KOPT-K1 (cell line): ENCODE results near the gene CDH23.

Source experiments
- H3K27ac ChIP-seq: fragments of 200-600 bp; sonication (generic); 2 replicates; pipeline ENCODE4 v1.5.1; 2016; ENCODE audit warnings: antibody characterized with exemption, mild to moderate bottlenecking, low read depth, low read length; ENCODE audit not compliant: poor library complexity, severe bottlenecking
- H3K36me3 ChIP-seq: fragments of 200-600 bp; sonication (generic); 2 replicates; pipeline ENCODE4 v1.5.1; 2017; ENCODE audit warnings: antibody characterized with exemption, mild to moderate bottlenecking, low read length, moderate library complexity; ENCODE audit not compliant: insufficient read depth
- H3K9me3 ChIP-seq: fragments of 200-600 bp; sonication (generic); 2 replicates; pipeline ENCODE4 v1.5.1; 2017; ENCODE audit warnings: antibody characterized with exemption, low read length, mild to moderate bottlenecking; ENCODE audit not compliant: insufficient read depth, poor library complexity, severe bottlenecking

Gene CDH23

GRCh38 chr10:71433768-71434744, 37.3 kb downstream of the CDH23 start:
- Histone ChIP-seq H3K36me3 (no peaks in the 10 kb centered on the region), H3K27ac (no peak overlapping the region), H3K9me3 (no peaks in the 10 kb centered on the region)

- H3K9me3 ChIP-seq: no peaks in the 10 kb centered on the region
- H3K36me3 ChIP-seq: no peaks in the 10 kb centered on the region
- no peak overlapping the region for H3K27ac ChIP-seq
Observed at GRCh38 chr10:71434760-71435394, 38.2 kb downstream of the CDH23 start.

- no peak overlapping the region for H3K27ac ChIP-seq
- no peaks in the 10 kb centered on the region for H3K9me3 ChIP-seq
- no peaks in the 10 kb centered on the region for H3K36me3 ChIP-seq
Observed at GRCh38 chr10:71435571-71436267, 39.0 kb downstream of the CDH23 start.

DNA sequence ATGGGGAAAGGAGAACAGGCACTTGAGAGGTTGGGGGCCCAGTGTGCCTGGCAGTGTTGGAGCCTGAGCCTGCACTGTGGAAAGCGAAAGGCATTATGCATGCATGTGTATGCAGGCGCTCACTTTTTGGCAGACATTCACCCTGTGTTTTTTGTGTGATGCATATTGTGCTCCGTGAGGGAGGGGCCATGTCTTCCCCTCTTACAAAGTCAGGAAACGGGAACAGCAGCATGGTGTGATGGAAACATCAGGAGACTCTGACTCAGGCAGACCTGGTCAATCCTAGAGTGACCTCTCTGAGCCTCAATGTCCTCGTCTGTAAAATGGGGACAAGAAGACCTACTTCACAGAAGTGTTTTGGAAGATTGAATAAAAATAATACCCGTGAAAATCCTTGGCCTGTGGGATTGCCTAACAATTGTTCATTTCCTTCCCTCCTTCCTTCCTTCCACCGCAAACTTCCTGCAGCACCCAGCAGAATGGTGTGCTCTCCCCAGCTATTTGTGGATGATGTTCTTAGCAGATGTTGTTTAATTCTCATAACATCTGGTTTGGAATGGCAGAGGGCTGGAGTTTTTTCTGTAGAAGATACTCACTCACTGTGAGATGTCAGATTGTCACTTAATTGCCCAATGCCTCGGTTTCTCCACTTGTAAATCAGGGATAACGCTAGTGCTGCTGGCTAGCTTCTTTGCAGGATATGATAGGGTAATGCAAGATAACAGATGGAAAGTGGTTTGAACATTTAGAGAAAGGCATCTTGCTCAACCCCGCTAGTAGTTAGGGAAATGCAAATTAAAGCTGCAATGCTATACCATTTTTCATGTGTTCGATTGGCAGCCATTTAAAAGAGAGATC, 39.8 kb downstream of the CDH23 start:
- no peaks in the 10 kb centered on the region for H3K36me3 ChIP-seq
- H3K9me3 ChIP-seq: no peaks in the 10 kb centered on the region
- H3K27ac ChIP-seq: no peak overlapping the region

DNA sequence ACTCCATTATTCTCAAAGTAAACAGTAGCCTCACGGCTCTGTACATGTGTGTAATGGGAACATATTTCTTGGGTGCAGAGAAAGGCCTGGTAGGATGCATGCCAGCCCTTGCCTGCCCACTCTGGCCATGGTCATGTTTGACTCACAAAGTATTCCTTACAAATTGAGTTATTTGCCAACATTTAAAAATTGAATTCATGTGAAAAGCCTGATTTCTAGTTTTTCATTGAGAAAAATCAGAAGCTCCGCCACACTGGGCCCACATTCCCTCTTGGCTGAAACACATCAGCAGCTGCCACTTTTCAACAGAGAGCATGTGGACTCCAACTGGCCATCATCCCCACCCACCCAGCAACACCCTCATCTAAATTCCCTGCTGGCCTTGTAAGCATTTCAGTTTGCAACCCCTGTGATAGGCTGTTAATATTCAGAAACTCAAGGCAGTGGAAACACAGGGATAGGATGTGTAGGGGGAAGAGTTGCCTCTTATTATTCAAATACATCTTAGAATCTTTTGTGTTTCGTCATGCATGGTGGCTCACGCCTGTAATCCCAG, 40.9 kb downstream of the CDH23 start:
- H3K9me3 ChIP-seq: no peaks in the 10 kb centered on the region
- H3K27ac ChIP-seq: no peak overlapping the region
- H3K36me3 ChIP-seq: no peaks in the 10 kb centered on the region

GRCh38 chr10:71438761-71439160, 42.0 kb downstream of the CDH23 start:
- Histone ChIP-seq H3K9me3 (no peaks in the 10 kb centered on the region), H3K36me3 (no peaks in the 10 kb centered on the region), H3K27ac (no peak overlapping the region)

- H3K36me3 ChIP-seq: no peaks in the 10 kb centered on the region
- H3K9me3 ChIP-seq: no peaks in the 10 kb centered on the region
- H3K27ac ChIP-seq: no peak overlapping the region
Observed at GRCh38 chr10:71439670-71440425, 43.1 kb downstream of the CDH23 start.

DNA sequence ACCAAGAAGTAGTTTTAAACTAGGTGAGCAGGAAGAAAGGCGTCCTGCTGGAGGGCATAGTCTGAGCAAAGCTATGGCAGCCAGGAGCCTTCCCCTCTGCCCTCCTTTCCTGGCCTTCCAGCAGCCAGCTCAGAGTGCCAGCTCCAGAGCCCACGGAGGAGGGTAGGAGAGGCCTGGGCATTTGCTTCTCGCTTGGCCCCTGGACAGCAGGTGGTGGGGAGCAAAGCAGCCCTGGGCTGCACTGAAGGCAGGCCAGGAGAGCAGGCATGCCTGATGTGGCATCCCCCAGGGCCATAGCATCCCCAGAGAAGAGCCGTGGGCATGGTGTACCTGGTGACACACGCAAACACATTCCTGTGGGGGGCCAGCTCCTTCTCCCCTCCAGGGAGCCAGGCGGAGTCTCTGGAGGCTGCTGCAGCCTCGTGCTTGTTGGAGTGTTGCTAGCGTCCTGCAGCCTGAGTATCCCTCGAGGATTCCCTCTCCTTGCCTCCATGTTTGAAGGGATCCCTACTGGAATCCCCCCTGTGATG, 43.9 kb downstream of the CDH23 start:
- H3K9me3 ChIP-seq: no peaks in the 10 kb centered on the region
- no peak overlapping the region for H3K27ac ChIP-seq
- H3K36me3 ChIP-seq: no peaks in the 10 kb centered on the region

GRCh38 chr10:71442000-71442399, 45.3 kb downstream of the CDH23 start:
- no peaks in the 10 kb centered on the region for H3K36me3 ChIP-seq
- H3K9me3 ChIP-seq: no peaks in the 10 kb centered on the region

GRCh38 chr10:71442859-71443570, 46.3 kb downstream of the CDH23 start:
- H3K36me3 ChIP-seq: no peaks in the 10 kb centered on the region
- H3K9me3 ChIP-seq: no peaks in the 10 kb centered on the region
- H3K27ac ChIP-seq: no peak overlapping the region

More at GRCh38 chr10:71442000-71442399, 45.3 kb downstream of the CDH23 start:
- no peak overlapping the region for H3K27ac ChIP-seq

DNA sequence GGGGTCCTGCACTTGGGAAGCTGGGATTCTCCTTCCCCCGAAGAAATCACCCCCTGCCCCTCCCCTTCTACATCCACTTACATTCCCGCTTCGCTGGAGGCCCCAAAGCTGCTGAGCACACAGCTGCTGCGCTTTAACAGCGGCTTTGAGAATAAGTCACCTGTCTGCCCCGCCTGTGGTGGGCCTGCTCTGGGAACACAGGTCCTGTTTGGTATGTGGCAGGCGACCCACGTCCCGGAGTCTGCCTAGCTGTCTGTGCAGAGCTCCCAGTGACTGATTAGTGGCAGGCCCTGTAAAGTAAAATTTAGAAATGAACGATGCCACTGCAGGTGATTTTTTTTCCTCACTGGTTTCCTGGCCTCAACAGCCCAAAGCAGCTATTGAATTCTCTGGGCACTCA, 47.0 kb downstream of the CDH23 start:
- Histone ChIP-seq H3K36me3 (no peaks in the 10 kb centered on the region), H3K9me3 (no peaks in the 10 kb centered on the region), H3K27ac (no peak overlapping the region)

DNA sequence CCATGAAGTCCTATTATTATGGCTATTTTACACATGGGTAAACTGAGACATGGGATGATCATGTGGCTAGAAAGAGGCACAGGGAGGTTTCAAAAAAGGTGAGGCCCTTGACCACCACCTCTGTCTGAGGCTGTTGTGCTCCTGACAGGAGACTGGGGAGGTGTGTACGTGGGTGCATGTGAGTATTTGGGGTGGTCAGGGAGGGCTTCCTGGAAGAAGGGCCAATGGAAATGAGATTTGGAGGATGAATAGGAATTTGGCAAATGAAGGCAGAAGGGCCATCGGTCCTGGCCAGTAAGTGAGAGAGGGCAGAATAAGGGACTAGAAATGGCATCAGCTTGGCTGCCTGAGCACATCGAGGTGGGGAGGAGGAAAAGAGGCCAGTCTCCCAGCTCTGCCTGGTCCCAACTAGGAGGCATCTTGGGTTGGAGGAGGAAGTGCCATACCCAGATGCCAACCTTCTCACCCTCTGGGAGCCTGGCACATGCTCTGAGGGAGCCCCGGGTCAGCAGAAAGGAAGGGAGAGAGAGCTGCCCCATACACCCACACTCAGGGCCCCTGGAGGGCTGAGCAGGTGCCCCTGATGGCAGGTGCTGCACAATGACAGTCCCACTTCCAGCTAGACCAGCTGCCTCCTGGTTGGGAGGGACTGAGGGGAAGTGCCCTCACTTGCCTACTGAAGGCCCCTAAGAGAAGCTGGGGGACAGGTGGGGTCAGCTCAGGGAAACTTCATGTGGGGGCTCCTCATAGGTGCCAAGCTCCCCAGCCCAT, 47.7 kb downstream of the CDH23 start:
- Histone ChIP-seq H3K36me3 (no peaks in the 10 kb centered on the region), H3K27ac (no peak overlapping the region), H3K9me3 (no peaks in the 10 kb centered on the region)
